GM12878 (cell line): Measurements from ENCODE around the gene SCAMP1.

Experiments
- PML ChIP-seq: IDR thresholded peaks from 2 replicates; pipeline ENCODE4 v1.6.1; 2012; ENCODE audit warnings: low read length, inconsistent platforms
- ZBTB33 ChIP-seq: fragments of 450-650 bp; IDR thresholded peaks from 2 replicates; pipeline ENCODE4 v1.6.1; 2017; ENCODE audit warnings: mild to moderate bottlenecking

DNA sequence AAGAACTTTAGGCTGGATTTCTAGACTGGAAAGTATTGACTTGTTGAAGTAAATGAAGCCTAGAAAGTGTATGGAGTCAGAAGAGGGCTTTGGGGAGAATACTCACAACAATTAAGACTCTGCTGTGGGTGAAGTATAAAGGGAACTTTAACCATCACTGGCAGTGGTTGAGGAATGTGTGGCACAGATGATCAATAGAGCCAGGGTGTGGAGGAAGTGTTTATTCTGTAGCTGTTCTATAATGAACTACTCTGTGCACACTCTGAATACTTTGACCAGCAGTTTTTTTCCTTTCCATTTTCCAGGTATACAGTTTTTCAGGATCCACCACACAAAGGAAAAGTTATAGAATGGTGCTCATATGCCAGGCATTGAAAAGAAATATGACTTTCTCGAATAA lies 106.7 kb downstream of the SCAMP1 start:
- TF ChIP-seq PML (no peak), ZBTB33 (no peak)
